Panc1 (cell line): ENCODE results near the gene ARGLU1. TPM values are rescaled to one million over a fixed set of nuclear protein-coding genes. Genes with fewer than 3 reads are reported as not detected.

Experiments used
- ATAC-seq: fragments of 200-7000 bp; cut with Tn5 transposase; 2 replicates; pipeline ENCODE4 v1.9.1; 2020; ENCODE audit warnings: mild to moderate bottlenecking, moderate library complexity
- BruUV-seq: library from RNA; stranded (reverse); fragments of 400-500 nt; replicated peaks from 2 replicates; lab custom pipeline; 2021; lab: Mats Ljungman, UMichigan
- CTCF ChIA-PET: fragments of 300-600 bp; sonication (Branson Sonifier 250); formaldehyde crosslinking; loops from one replicate; lab custom pipeline; 2022; ENCODE audit warnings: antibody characterized with exemption; lab: Charles Lee
- POLR2A ChIA-PET: fragments of 300-600 bp; sonication (Branson Sonifier 250); formaldehyde crosslinking; loops from one replicate; lab custom pipeline; 2022; ENCODE audit warnings: antibody characterized with exemption; lab: Charles Lee
- DNase-seq: peaks from one replicate; pipeline ENCODE4 v3.0.0-alpha.2; 2010; ENCODE audit warnings: low read depth, low spot score
- H3K27ac ChIP-seq: 2 replicates; pipeline ENCODE4 v1.5.1; 2011; ENCODE audit warnings: mild to moderate bottlenecking, low read length, inconsistent platforms
- H3K27me3 ChIP-seq: fragments of 200-500 bp; sonication (Bioruptor generic); 2 replicates; pipeline ENCODE4 v1.6.0; 2014; ENCODE audit warnings: low read length, inconsistent platforms; ENCODE audit not compliant: control insufficient read depth, insufficient read depth
- H3K36me3 ChIP-seq: fragments of 200-500 bp; sonication (Bioruptor generic); 2 replicates; pipeline ENCODE4 v1.5.1; 2014; ENCODE audit warnings: inconsistent platforms, mild to moderate bottlenecking, low read length, moderate library complexity; ENCODE audit not compliant: control insufficient read depth, insufficient read depth
- H3K4me1 ChIP-seq: 2 replicates; pipeline ENCODE4 v1.5.1; 2011; ENCODE audit warnings: inconsistent platforms, mild to moderate bottlenecking, low read length, moderate library complexity; ENCODE audit not compliant: control insufficient read depth, insufficient read depth
- H3K4me3 ChIP-seq, 2 experiments: 2 replicates each; pipeline ENCODE4 v1.5.1; 2011 to 2012; ENCODE audit warnings: low read depth in 2 of 2, low read length in 2 of 2, mild to moderate bottlenecking in 2 of 2, inconsistent platforms in 1 of 2, moderate library complexity in 1 of 2
- H3K9me3 ChIP-seq: fragments of 200-500 bp; sonication (Bioruptor generic); 2 replicates; pipeline ENCODE4 v1.5.1; 2014; ENCODE audit warnings: low read depth, mild to moderate bottlenecking, inconsistent platforms, low read length, moderate library complexity; ENCODE audit not compliant: control insufficient read depth, insufficient read depth
- CTCF ChIP-seq: fragments of 450-650 bp; IDR thresholded peaks from 2 replicates; pipeline ENCODE4 v1.5.1; 2017; ENCODE audit warnings: mild to moderate bottlenecking
- POLR2AphosphoS5 ChIP-seq: IDR thresholded peaks from 2 replicates; pipeline ENCODE4 v1.6.1; 2012; ENCODE audit warnings: mild to moderate bottlenecking, low read depth, low read length, moderate library complexity
- REST ChIP-seq, 2 experiments: IDR thresholded peaks; 2 replicates each; pipeline ENCODE4 v1.6.1; 2011 to 2012; ENCODE audit warnings: low read depth in 2 of 2, control low read depth in 1 of 2, low read length in 1 of 2, mild to moderate bottlenecking in 1 of 2, moderate library complexity in 1 of 2; ENCODE audit not compliant: insufficient read depth in 1 of 2
- SIN3A ChIP-seq: IDR thresholded peaks from 2 replicates; pipeline ENCODE4 v1.6.1; 2012; ENCODE audit warnings: low read depth, mild to moderate bottlenecking, low read length, moderate library complexity, borderline replicate concordance; ENCODE audit not compliant: insufficient read depth
- TCF7L2 ChIP-seq: IDR thresholded peaks from 2 replicates; pipeline ENCODE4 v1.6.1; 2011; ENCODE audit warnings: mild to moderate bottlenecking, low read depth, low read length, inconsistent platforms
- in situ Hi-C: cut with HindIII; loops from 2 replicates; pipeline ENCODE4 v1.10.0; 2016; ENCODE audit warnings: low sequenced_read_pairs, low pct_unique_long_range_greater_than_20kb
- intact Hi-C: fragments of 100-400 bp; cut with micrococcal nuclease; formaldehyde crosslinking; loops from one replicate; pipeline ENCODE4 v1.10.0; 2022; ENCODE audit not compliant: unreplicated experiment
- total RNA-seq: library from RNA; stranded (reverse); gene quantifications from one replicate; pipeline ENCODE4 v1.2.1, GENCODE V29; 2021; ENCODE audit not compliant: unreplicated experiment

Gene ARGLU1
- total RNA-seq, 1 experiment from 2014 or later, result 38.5 TPM

- no peaks in the 10 kb centered on the region for H3K36me3 ChIP-seq
- in situ Hi-C loops, result no loop called here
- POLR2A ChIA-PET, result no interaction called here
- intact Hi-C loops, result no loop called here
- no peaks in the 10 kb centered on the region for H3K9me3 ChIP-seq
- TF ChIP-seq POLR2AphosphoS5 (no peak), CTCF (peak; percentile 35; the same call in 1 of the 2 replicates), SIN3A (no peak), REST (IDR thresholded peaks at IDR 0.05; ENCODE audit: insufficient read depth in 1 of 2, low read depth in 2 of 2, low read length in 1 of 2) (no peak), TCF7L2 (no peak)
- CTCF ChIA-PET, result no interaction called here
- ATAC-seq (no peak), DNase-seq (no peak)
- BruUV-seq, result no TSS peak
- H3K27me3 ChIP-seq, result no peaks in the 10 kb centered on the region
- no peak overlapping the region for H3K4me3 ChIP-seq
- H3K4me1 ChIP-seq, result no peaks in the 10 kb centered on the region; the same call in 1 of the 2 replicates
- H3K27ac ChIP-seq, result no peak overlapping the region
Measured at GRCh38 chr13:106520251-106521054, 47.5 kb downstream of the ARGLU1 start.

DNA sequence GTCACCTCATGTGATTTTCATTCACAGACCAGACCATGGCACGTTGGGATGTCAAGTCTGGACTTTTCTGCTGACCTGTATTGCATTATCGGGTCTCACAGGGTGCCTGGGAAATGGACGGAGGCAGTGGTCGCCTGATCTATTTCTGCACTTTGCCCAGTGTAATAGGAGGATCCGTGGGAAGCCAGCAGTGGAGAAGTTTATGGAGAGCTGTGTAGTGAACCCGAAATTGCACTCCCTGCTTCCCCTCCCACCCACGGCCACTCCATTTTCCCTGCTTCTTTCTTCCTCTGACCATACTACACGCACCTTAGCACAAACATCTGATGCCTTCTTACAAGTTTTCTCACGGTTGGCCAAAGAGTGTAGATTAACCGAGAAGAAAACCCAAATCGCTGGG, 49.4 kb downstream of the ARGLU1 start:
- no peak for ATAC-seq
- Histone ChIP-seq H3K4me1 (no peaks in the 10 kb centered on the region; the same call in 1 of the 2 replicates), H3K27me3 (no peaks in the 10 kb centered on the region), H3K36me3 (no peaks in the 10 kb centered on the region), H3K9me3 (no peaks in the 10 kb centered on the region), H3K27ac (no peak overlapping the region), H3K4me3 (no peak overlapping the region)
- in situ Hi-C loops (no loop called here), intact Hi-C loops (no loop called here)
- ChIA-PET CTCF (no interaction called here), POLR2A (no interaction called here)
- TF ChIP-seq POLR2AphosphoS5 (no peak), TCF7L2 (no peak), REST (IDR thresholded peaks at IDR 0.05; ENCODE audit: insufficient read depth in 1 of 2, low read depth in 2 of 2, low read length in 1 of 2) (no peak), SIN3A (no peak), CTCF (no peak)
- no TSS peak for BruUV-seq
- DNase-seq, result no peak
